Osteocyte (in vitro differentiated cells): ENCODE data around the gene FMR1NB. TPM values are rescaled to one million over a fixed set of nuclear protein-coding genes. Genes with fewer than 3 reads are reported as not detected.
A peak's percentile ranks its signal among the peaks of the same experiment; 100 is the strongest.

Experiments used
- DNase-seq: peaks from one replicate; pipeline ENCODE4 v3.0.0; 2021; ENCODE audit warnings: mixed read lengths; ENCODE audit not compliant: unreplicated experiment; ENCODE audit errors: extremely low spot score
- H3K27ac Mint-ChIP-seq: one replicate; pipeline ENCODE4 v1.8.0; 2021; ENCODE audit warnings: mild to moderate bottlenecking, mixed read lengths; ENCODE audit not compliant: unreplicated experiment
- H3K27me3 Mint-ChIP-seq: one replicate; pipeline ENCODE4 v1.8.0; 2021; ENCODE audit warnings: mixed read lengths; ENCODE audit not compliant: unreplicated experiment
- H3K36me3 Mint-ChIP-seq: one replicate; pipeline ENCODE4 v1.8.0; 2021; ENCODE audit warnings: mixed read lengths; ENCODE audit not compliant: unreplicated experiment
- H3K4me1 Mint-ChIP-seq: one replicate; pipeline ENCODE4 v1.8.0; 2021; ENCODE audit warnings: mixed read lengths; ENCODE audit not compliant: unreplicated experiment
- H3K4me3 Mint-ChIP-seq: one replicate; pipeline ENCODE4 v1.8.0; 2021; ENCODE audit warnings: mild to moderate bottlenecking, moderate library complexity, mixed read lengths; ENCODE audit not compliant: unreplicated experiment
- H3K9me3 Mint-ChIP-seq: one replicate; pipeline ENCODE4 v1.8.0; 2021; ENCODE audit warnings: mixed read lengths; ENCODE audit not compliant: unreplicated experiment
- CTCF ChIP-seq: fragments of 200-600 bp; sonication (generic); IDR thresholded peaks from 2 replicates; pipeline ENCODE4 v1.5.0; 2021; ENCODE audit warnings: antibody characterized with exemption, mild to moderate bottlenecking, moderate library complexity
- total RNA-seq: library from RNA; stranded (reverse); gene quantifications from 2 replicates; pipeline ENCODE4 v1.2.1, GENCODE V29; 2021

Gene FMR1NB
- total RNA-seq, 1 donor from 2014 or later: not detected

- H3K27ac Mint-ChIP-seq: no peak overlapping the region
- H3K4me1 Mint-ChIP-seq: no peaks in the 10 kb centered on the region
Observed at GRCh38 chrX:148037020-148037419, 55.9 kb downstream of the FMR1NB start.

GRCh38 chrX:148043271-148043855, 62.2 kb downstream of the FMR1NB start:
- DNase-seq: no peak
- Mint-ChIP-seq H3K4me3 (no peak overlapping the region), H3K36me3 (no peaks in the 10 kb centered on the region), H3K9me3 (peaks cover 14% of the 10 kb centered on the region), H3K27ac (no peak overlapping the region), H3K27me3 (no peaks in the 10 kb centered on the region), H3K4me1 (no peaks in the 10 kb centered on the region)
- no peak for TF ChIP-seq CTCF

More at GRCh38 chrX:148037020-148037419, 55.9 kb downstream of the FMR1NB start:
- no peak for DNase-seq
- no peaks in the 10 kb centered on the region for H3K36me3 Mint-ChIP-seq
- H3K9me3 Mint-ChIP-seq: peaks cover 10% of the 10 kb centered on the region
- TF ChIP-seq CTCF: no peak
- H3K27me3 Mint-ChIP-seq: no peaks in the 10 kb centered on the region
- no peak overlapping the region for H3K4me3 Mint-ChIP-seq

GRCh38 chrX:148047200-148047599, 66.1 kb downstream of the FMR1NB start:
- TF ChIP-seq CTCF: no peak
- DNase-seq: no peak
- Mint-ChIP-seq H3K27ac (no peak overlapping the region), H3K9me3 (peaks cover 8% of the 10 kb centered on the region), H3K4me1 (no peaks in the 10 kb centered on the region), H3K36me3 (no peaks in the 10 kb centered on the region), H3K4me3 (no peak overlapping the region), H3K27me3 (peaks cover 2% of the 10 kb centered on the region)

GRCh38 chrX:148049441-148049840, 68.3 kb downstream of the FMR1NB start:
- DNase-seq: no peak
- peak; percentile 66 for TF ChIP-seq CTCF
- no peaks in the 10 kb centered on the region for H3K4me1 Mint-ChIP-seq
- H3K4me3 Mint-ChIP-seq: no peak overlapping the region
- no peak overlapping the region for H3K27ac Mint-ChIP-seq
- peaks cover 2% of the 10 kb centered on the region for H3K27me3 Mint-ChIP-seq
- no peaks in the 10 kb centered on the region for H3K9me3 Mint-ChIP-seq
- no peaks in the 10 kb centered on the region for H3K36me3 Mint-ChIP-seq

GRCh38 chrX:148051973-148052372, 70.8 kb downstream of the FMR1NB start:
- no peak for DNase-seq
- Mint-ChIP-seq H3K9me3 (no peaks in the 10 kb centered on the region), H3K27ac (no peak overlapping the region), H3K36me3 (no peaks in the 10 kb centered on the region), H3K4me3 (no peak overlapping the region), H3K4me1 (no peaks in the 10 kb centered on the region), H3K27me3 (peaks cover 2% of the 10 kb centered on the region)
- TF ChIP-seq CTCF: no peak
